HepG2 (cell line): ENCODE measurements around the gene CRYBA2. TPM values are rescaled to one million over a fixed set of nuclear protein-coding genes. Genes with fewer than 3 reads are reported as not detected.
A peak's percentile ranks its signal among the peaks of the same experiment; 100 is the strongest.

Source experiments
- ATAC-seq: fragments of 200-7000 bp; cut with Tn5 transposase; 3 replicates; pipeline ENCODE4 v1.9.1; 2020; ENCODE audit warnings: mild to moderate bottlenecking, moderate library complexity
- BruUV-seq: library from RNA; stranded (reverse); fragments of 400-500 nt; replicated peaks from 2 replicates; lab custom pipeline; 2021; lab: Mats Ljungman, UMichigan
- CTCF ChIA-PET: fragments of 300-600 bp; formaldehyde crosslinking; extraction: SDS; loops from one replicate; lab custom pipeline; 2021; ENCODE audit warnings: low total read pairs, inconsistent platforms, low intra/inter-chr PET ratio; lab: Yijun Ruan, JAX
- POLR2A ChIA-PET: fragments of 350-600 bp; sonication (Branson Sonifier 250); formaldehyde crosslinking; loops from one replicate; lab custom pipeline; 2020; ENCODE audit warnings: antibody characterized with exemption, inconsistent platforms; lab: Yijun Ruan, JAX
- DNase-seq: peaks from one replicate; pipeline ENCODE4 v3.0.0-alpha.2; 2015; ENCODE audit warnings: low spot score
- FAIRE-seq: peaks from 3 replicates; lab custom pipeline; 2011; peaks lifted over from hg19 to GRCh38; lab: Jason Lieb, UNC
- H2AFZ ChIP-seq: one replicate; pipeline ENCODE4 v1.6.1; 2011; ENCODE audit warnings: low read length, inconsistent platforms
- H3K27ac ChIP-seq: fragments of 300-600 bp; 3 replicates; pipeline ENCODE4 v1.8.0; 2011; ENCODE audit warnings: mixed run types, mild to moderate bottlenecking, mixed read lengths, low read length, inconsistent platforms; ENCODE audit not compliant: insufficient read depth; ENCODE audit errors: extremely low read length
- H3K27me3 ChIP-seq, 2 experiments: fragments of 200-600 bp in 1 of 2; 2 replicates in 1 of 2; 3 replicates in 1 of 2; pipeline versions ENCODE4 v1.6.0 to v1.8.0; 2011; ENCODE audit warnings: low read length in 2 of 2, mild to moderate bottlenecking in 2 of 2, moderate library complexity in 2 of 2, inconsistent platforms in 1 of 2; ENCODE audit not compliant: insufficient read depth in 2 of 2, control insufficient read depth in 1 of 2
- H3K36me3 ChIP-seq, 2 experiments: fragments of 200-600 bp in 1 of 2; replicated peaks in 1 of 2; 2 replicates in 1 of 2; 3 replicates in 1 of 2; pipeline versions ENCODE4 v1.5.1 to v1.8.0; 2011; ENCODE audit warnings: low read length in 2 of 2, inconsistent platforms in 1 of 2; ENCODE audit not compliant: insufficient read depth in 2 of 2, control insufficient read depth in 1 of 2
- H3K4me1 ChIP-seq: 2 replicates; pipeline ENCODE4 v1.5.1; 2012; ENCODE audit warnings: low read length, inconsistent platforms; ENCODE audit not compliant: insufficient read depth
- H3K4me2 ChIP-seq: 2 replicates; pipeline ENCODE4 v1.6.0; 2011; ENCODE audit warnings: low read depth, low read length, inconsistent platforms
- H3K4me3 ChIP-seq, 3 experiments: fragments of 200-600 bp in 1 of 3; sonication (generic), shearing (Covaris generic) in 1 of 3; replicated peaks in 1 of 3; 2 replicates each; pipeline ENCODE4 v1.5.1; 2011 to 2016; ENCODE audit warnings: low read length in 3 of 3, inconsistent platforms in 2 of 3, low read depth in 2 of 3, mild to moderate bottlenecking in 2 of 3, control low read depth in 1 of 3, mixed read lengths in 1 of 3; ENCODE audit not compliant: insufficient read depth in 1 of 3
- H3K79me2 ChIP-seq: one replicate; pipeline ENCODE4 v1.6.1; 2011; ENCODE audit warnings: low read length, inconsistent platforms; ENCODE audit not compliant: insufficient read depth
- H3K9ac ChIP-seq: 2 replicates; pipeline ENCODE4 v1.6.0; 2011; ENCODE audit warnings: mild to moderate bottlenecking, low read depth, low read length, inconsistent platforms; ENCODE audit not compliant: insufficient read depth
- H3K9me3 ChIP-seq: 2 replicates; pipeline ENCODE4 v1.5.1; 2012; ENCODE audit warnings: mild to moderate bottlenecking, low read length
- H4K20me1 ChIP-seq: 2 replicates; pipeline ENCODE4 v1.6.0; 2011; ENCODE audit warnings: inconsistent platforms, mild to moderate bottlenecking, low read length, moderate library complexity; ENCODE audit not compliant: insufficient read depth
- BRD4 ChIP-seq: sonication (generic); formaldehyde crosslinking; IDR thresholded peaks from 2 replicates; pipeline ENCODE4 v1.4.0; 2020; ENCODE audit warnings: missing genetic modification reagents
- EZH2 ChIP-seq: conservative IDR thresholded peaks from 2 replicates; pipeline ENCODE4 v1.6.1; 2012; ENCODE audit warnings: mild to moderate bottlenecking, low read depth, low read length, moderate library complexity
- FOXA3 ChIP-seq: IDR thresholded peaks from 2 replicates; pipeline ENCODE4 v1.6.1; 2016; ENCODE audit warnings: missing genetic modification reagents, missing compliant biosample characterization
- MAFG ChIP-seq: sonication (generic); formaldehyde crosslinking; IDR thresholded peaks from 2 replicates; pipeline ENCODE4 v1.5.1; 2020; ENCODE audit warnings: mild to moderate bottlenecking, missing genetic modification reagents
- TBX3 ChIP-seq: fragments of 450-650 bp; IDR thresholded peaks from 2 replicates; pipeline ENCODE4 v1.6.1; 2017; ENCODE audit warnings: antibody characterized with exemption, mild to moderate bottlenecking, inconsistent platforms, borderline replicate concordance
- YY1 ChIP-seq: IDR thresholded peaks from 2 replicates; pipeline ENCODE4 v1.6.1; 2011; ENCODE audit warnings: low read length, low read depth, moderate library complexity, mild to moderate bottlenecking; ENCODE audit not compliant: insufficient read depth, insufficient replicate concordance
- ZNF230 ChIP-seq: sonication (generic); formaldehyde crosslinking; IDR thresholded peaks from 2 replicates; pipeline ENCODE4 v1.4.0; 2020; ENCODE audit warnings: mild to moderate bottlenecking, missing genetic modification reagents
- ZNF644 ChIP-seq: IDR thresholded peaks from 2 replicates; pipeline ENCODE4 v1.6.1; 2016; ENCODE audit warnings: low read depth
- ZNF672 ChIP-seq: sonication (generic); formaldehyde crosslinking; IDR thresholded peaks from 2 replicates; pipeline ENCODE4 v1.8.1; 2022; ENCODE audit warnings: missing genetic modification reagents
- WGBS: methylation state at CpG from one replicate; pipeline ENCODE4 v1.1.6; 2017; ENCODE audit warnings: low lambda C conversion rate; 5-methylcytosine and 5-hydroxymethylcytosine counted together
- in situ Hi-C: cut with HindIII; loops from 2 replicates; pipeline ENCODE4 v1.10.0; 2017; ENCODE audit warnings: low pct_unique_long_range_greater_than_20kb; ENCODE audit not compliant: extremely low pct_ligation_motif_present
- intact Hi-C: fragments of 100-400 bp; cut with micrococcal nuclease; formaldehyde crosslinking; loops from one replicate; pipeline ENCODE4 v1.10.0; 2022; ENCODE audit not compliant: unreplicated experiment
- polyA plus RNA-seq, 8 experiments: library from polyadenylated mRNA; depleted of rRNA in 3 of 8; stranded (reverse) in 7 of 8; unstranded in 1 of 8; fragments of >200 nt; fragmentation: Illumina TruSeq in 4 of 8; extraction: Trizol in 4 of 8; gene quantifications; 2 replicates each; pipeline versions ENCODE4 v1.2.1 to v1.2.3, GENCODE V29; 2011 to 2016; ENCODE audit warnings: low read depth in 4 of 8, missing spikeins in 1 of 8, mixed read lengths in 1 of 8; ENCODE audit not compliant: insufficient read depth in 1 of 8
- total RNA-seq, 5 experiments: library from RNA; depleted of rRNA; stranded (reverse); fragments of >200 nt; fragmentation: Illumina TruSeq; extraction: Trizol; gene quantifications; 2 replicates each; pipeline ENCODE4 v1.2.3, GENCODE V29; 2016; ENCODE audit warnings: low read depth in 1 of 5
- TF ChIP-seq, protein P1 (sequence below): IDR thresholded peaks from 2 replicates; pipeline ENCODE4 v1.6.1; 2016; ENCODE audit warnings: low read depth, borderline replicate concordance

CRYBA2 gene
- total and polyA plus RNA-seq, 2 of the 13 experiments (the other 11 are each of a cell fraction or from before 2014, with no cell fraction given): not detected

DNA sequence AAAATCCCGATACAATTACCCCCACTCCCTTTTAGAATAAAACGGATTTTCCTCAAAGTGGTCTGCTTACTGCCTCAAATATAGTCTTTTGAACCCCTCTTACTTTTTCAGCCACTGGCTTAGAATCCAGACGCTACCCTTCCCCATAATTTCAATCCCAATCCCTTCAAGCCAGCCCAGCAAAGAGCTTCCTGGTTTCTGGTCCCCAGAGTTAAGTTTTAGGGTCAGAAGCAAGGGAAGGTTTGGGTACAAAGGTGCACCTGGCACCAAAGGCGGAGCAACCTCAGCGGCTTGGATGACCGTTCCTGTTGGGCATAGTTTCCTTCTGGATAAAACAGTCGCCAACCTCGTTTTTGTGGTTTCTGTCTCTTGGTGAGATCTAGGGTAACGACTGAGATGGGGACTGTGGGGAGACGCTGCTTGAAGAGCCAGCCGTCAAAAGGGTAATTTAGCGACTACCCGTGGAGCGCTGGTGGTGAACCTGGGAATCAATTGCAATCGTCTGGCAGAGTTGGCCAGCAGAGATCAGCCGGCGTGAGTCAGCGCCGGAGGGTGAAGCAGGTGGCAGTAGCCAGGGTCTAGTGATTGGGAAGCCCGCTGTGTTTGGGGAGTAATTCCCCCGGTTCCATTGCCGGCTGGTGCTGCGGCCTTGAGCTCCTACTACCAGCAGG, 9.8 kb downstream of the CRYBA2 start:
- POLR2A ChIA-PET: no interaction called here
- no peak overlapping the region for H3K27ac ChIP-seq
- peaks cover 11% of the 10 kb centered on the region; the same call in 1 of the 2 replicates for H3K4me1 ChIP-seq
- H2AFZ ChIP-seq: no peak overlapping the region
- H3K27me3 ChIP-seq: peaks cover 37 to 82% of the 10 kb centered on the region in 2 experiments
- FAIRE-seq (no peak), ATAC-seq (no peak), DNase-seq (no peak)
- no peaks in the 10 kb centered on the region for H3K9me3 ChIP-seq
- no peak overlapping the region for H3K4me2 ChIP-seq
- no peak for TF ChIP-seq FOXA3 (CRISPR knock-in tag)
- peak; percentile 38; the same call in 1 of the 2 replicates for TF ChIP-seq EZH2
- intact Hi-C loops: loop anchor here (10.0 kb wide), 1 partner anchor 119 kb away; no protein-coding TSS in a partner anchor
- no TSS peak for BruUV-seq
- no peak overlapping the region for H3K4me3 ChIP-seq
- H3K9ac ChIP-seq: no peak overlapping the region
- H4K20me1 ChIP-seq: peaks cover 10% of the 10 kb centered on the region; the same call in 1 of the 2 replicates
- CTCF ChIA-PET: interaction anchor here (1.5 kb wide), 1 partner anchor 13 kb away, joined by 3 read pairs; no protein-coding TSS in a partner anchor
- 27% methylated on average over 23 of the region's 23 CpGs for WGBS
- in situ Hi-C loops: no loop called here
- no peaks in the 10 kb centered on the region for H3K79me2 ChIP-seq
- no peaks in the 10 kb centered on the region for H3K36me3 ChIP-seq

DNA sequence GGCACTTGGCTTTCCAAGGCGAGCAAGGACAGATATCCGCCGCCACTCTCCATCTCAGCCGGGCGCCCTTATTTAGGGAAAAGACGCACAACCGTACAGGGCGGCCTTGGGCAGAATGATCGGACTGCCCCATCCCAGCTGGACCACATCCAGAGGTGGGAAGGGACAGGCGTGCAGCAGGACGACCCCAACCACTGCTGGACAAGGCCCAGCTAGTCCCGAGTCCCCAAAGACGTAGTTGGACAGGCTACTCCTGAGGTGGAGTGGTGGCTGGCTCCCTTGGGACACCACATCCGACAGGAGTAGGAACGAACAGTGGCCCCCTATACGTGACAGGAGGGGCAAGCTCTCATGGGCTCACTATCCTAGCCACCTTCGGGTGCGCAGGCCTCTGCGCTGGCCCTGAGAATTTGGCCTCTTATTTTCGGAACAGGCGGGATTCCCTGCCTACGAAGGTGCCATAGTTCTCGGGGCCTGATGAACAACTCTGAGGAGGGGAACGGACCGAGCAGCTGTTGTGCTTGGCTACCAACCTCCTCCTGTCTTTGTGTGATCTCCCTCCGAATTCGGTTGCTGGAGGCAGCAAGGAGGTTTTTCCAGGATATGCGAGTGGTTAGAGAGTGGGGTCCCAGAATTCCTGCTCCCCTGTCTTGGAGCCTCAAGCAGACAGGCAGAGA, 10.5 kb downstream of the CRYBA2 start:
- BruUV-seq: no TSS peak
- no peak overlapping the region for H3K4me3 ChIP-seq
- H3K36me3 ChIP-seq: no peaks in the 10 kb centered on the region
- no peaks in the 10 kb centered on the region for H3K9me3 ChIP-seq
- ATAC-seq: no peak
- intact Hi-C loops: loop anchor here (10.0 kb wide), 1 partner anchor 118 kb away; no protein-coding TSS in a partner anchor
- H2AFZ ChIP-seq: no peak overlapping the region
- no peak for DNase-seq
- H4K20me1 ChIP-seq: peaks cover 10% of the 10 kb centered on the region; the same call in 1 of the 2 replicates
- in situ Hi-C loops: no loop called here
- H3K27me3 ChIP-seq: peaks cover 37 to 82% of the 10 kb centered on the region in 2 experiments
- H3K4me2 ChIP-seq: no peak overlapping the region
- H3K27ac ChIP-seq: no peak overlapping the region
- H3K79me2 ChIP-seq: no peaks in the 10 kb centered on the region
- ChIA-PET CTCF (interaction anchor here (1.5 kb wide), 1 partner anchor 13 kb away, joined by 3 read pairs; no protein-coding TSS in a partner anchor), POLR2A (no interaction called here)
- no peak for TF ChIP-seq YY1
- TF ChIP-seq ZNF644 (CRISPR knock-in tag): no peak
- no peak for TF ChIP-seq TBX3
- TF ChIP-seq MAFG (CRISPR knock-in tag): no peak
- TF ChIP-seq ZNF230 (CRISPR knock-in tag): no peak
- no peak for TF ChIP-seq ZNF672 (CRISPR knock-in tag)
- TF ChIP-seq, protein P1, sequence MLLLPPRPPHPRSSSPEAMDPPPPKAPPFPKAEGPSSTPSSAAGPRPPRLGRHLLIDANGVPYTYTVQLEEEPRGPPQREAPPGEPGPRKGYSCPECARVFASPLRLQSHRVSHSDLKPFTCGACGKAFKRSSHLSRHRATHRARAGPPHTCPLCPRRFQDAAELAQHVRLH: no peak
- TF ChIP-seq BRD4 (CRISPR knock-in tag): 0 out of 2 replicates have a peak, but pooled peaks have one; percentile 32
- peak; percentile 97 for TF ChIP-seq EZH2
- no peak for FAIRE-seq
- H3K9ac ChIP-seq: no peak overlapping the region
- H3K4me1 ChIP-seq: peaks cover 11% of the 10 kb centered on the region; the same call in 1 of the 2 replicates
- 28% methylated on average over 23 of the region's 28 CpGs for WGBS
